Measurements from ENCODE around the gene SHB.

Gene SHB

GRCh38 chr9:38088006-38088925 lies 19.2 kb upstream of the SHB start:
- DNase-seq: peak; percentile 59 to 71 (median 69)

GRCh38 chr9:38086496-38086895 lies 17.5 kb upstream of the SHB start:
- DNase-seq: no peak

GRCh38 chr9:38085308-38085707 lies 16.3 kb upstream of the SHB start:
- no peak for DNase-seq

- DNase-seq: peak; percentile 79 to 81 (median 79)
Observed at GRCh38 chr9:38084556-38084880, 15.5 kb upstream of the SHB start.

- no peak for DNase-seq
Observed at GRCh38 chr9:38083858-38084555, 15.0 kb upstream of the SHB start.

- no peak for DNase-seq
Observed at GRCh38 chr9:38082446-38083287, 13.6 kb upstream of the SHB start.

- DNase-seq: no peak
Observed at GRCh38 chr9:38081356-38082108, 12.5 kb upstream of the SHB start.

- DNase-seq: peak; percentile 82 to 89 (median 85)
Observed at GRCh38 chr9:38079461-38080031, 10.5 kb upstream of the SHB start.

GRCh38 chr9:38075272-38075671 lies 6.2 kb upstream of the SHB start:
- no peak for DNase-seq

GRCh38 chr9:38074441-38074961 lies 5.5 kb upstream of the SHB start:
- DNase-seq: peak; percentile 55 to 58 (median 55)

GRCh38 chr9:38073882-38074281 lies 4.9 kb upstream of the SHB start:
- no peak for DNase-seq

GRCh38 chr9:38071470-38072134 lies 2.6 kb upstream of the SHB start:
- DNase-seq: no peak

GRCh38 chr9:38067859-38068681 lies 957 bp downstream of the SHB start:
- peak in 1 of 3 donors; percentile 45 for DNase-seq

- peak; percentile 44 to 66 (median 47) for DNase-seq
Observed at GRCh38 chr9:38066914-38067858, 1.8 kb downstream of the SHB start.

GRCh38 chr9:38066197-38066913 lies 2.7 kb downstream of the SHB start:
- DNase-seq: no peak

GRCh38 chr9:38065369-38066075 lies 3.5 kb downstream of the SHB start:
- DNase-seq: no peak

GRCh38 chr9:38064842-38065368 lies 4.1 kb downstream of the SHB start:
- no peak for DNase-seq

GRCh38 chr9:38063363-38063707 lies 5.7 kb downstream of the SHB start:
- no peak for DNase-seq

All from suppressor macrophage treated with lipopolysaccharide for 1 hour (primary cell).